CD4-positive, alpha-beta T cell treated with Interleukin-12 subunit alpha and Interleukin-12 subunit beta, for 1 hour (primary cell): ENCODE measurements around the gene TMEM178B.
"Not testable (repeated sequence)": the region's sequence is repeated elsewhere in the genome, so short reads cannot be mapped to it uniquely, and the experiment has no call there.

Source experiments
- DNase-seq: peaks from one replicate; pipeline ENCODE4 v3.0.0-alpha.2; 2020

Gene TMEM178B

DNA sequence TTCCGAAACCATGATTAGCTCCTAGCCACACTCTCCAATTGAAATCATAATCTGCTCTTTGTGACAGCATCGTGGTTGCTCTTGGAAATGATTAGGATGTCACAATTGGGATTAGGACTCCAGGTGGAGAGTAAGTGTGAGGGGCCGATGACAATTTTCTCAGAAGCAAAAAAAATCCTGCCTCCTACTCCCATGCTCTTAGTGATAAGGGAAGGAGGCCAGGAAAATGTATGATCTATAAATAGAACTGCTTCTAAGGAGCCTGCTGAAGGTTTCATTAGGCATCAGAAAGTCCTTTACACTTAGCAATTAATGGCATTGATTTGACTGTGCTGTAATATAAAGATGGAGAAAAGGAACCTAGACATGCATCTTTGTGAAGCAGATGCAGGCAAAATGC is 251.0 kb downstream of the TMEM178B start:
- DNase-seq: no peak

DNA sequence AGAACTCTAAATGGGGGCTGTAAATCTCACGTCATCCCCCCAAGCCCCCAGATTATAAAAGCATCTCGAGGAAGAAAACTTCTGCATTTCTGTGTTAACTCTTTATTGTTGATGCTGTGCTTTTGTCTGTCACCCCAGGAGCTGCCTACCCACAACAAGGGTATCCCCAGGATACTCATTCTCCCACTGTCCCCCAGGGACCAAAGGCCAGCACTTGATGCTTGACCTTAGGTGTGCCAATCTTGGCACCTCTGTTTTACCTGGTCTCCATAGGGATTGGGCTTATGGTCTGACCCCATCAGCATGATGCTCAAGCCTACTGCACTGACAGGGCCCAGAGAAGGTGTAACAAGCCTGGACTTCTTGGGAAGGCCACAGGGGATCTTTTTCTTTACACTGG is 251.4 kb downstream of the TMEM178B start:
- no peak for DNase-seq

DNA sequence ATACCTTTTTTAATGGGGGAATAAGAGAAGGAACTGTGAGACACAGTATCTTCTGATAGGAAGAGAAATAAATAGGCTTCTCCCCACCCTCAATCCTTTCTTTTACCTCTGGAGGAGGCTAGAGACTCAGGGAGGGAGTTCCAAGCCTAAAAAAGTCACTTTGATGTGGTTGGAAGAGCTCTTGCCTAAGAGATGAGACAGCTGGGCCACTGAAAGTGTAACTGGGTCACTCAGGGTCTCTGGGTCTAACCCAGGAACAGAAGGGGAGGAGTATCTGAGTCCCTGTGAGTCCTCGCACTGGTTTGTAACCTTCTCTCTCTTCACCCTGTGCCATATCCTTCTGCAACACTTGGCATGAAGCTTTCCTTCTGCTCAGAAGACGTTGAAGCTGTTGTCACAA is 254.4 kb downstream of the TMEM178B start:
- DNase-seq: no peak

DNA sequence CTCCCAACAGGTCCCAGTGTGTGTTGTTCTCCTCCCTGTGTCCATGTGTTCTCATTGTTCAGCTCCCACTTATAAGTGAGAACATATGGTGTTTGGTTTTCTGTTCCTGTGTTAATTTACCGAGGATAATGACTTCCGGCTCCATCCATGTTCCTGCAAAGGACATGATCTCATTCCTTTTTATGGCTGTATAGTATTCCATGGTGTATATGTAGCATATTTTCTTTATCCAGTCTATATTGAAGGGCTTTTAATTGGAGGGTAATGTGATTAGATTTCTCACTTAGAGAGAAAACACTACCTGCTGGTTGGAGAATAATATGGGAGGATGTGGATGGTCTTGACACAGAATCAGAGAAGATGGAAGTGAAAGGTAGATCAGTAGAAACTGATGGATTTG is 256.4 kb downstream of the TMEM178B start:
- not testable (repeated sequence) for DNase-seq

DNA sequence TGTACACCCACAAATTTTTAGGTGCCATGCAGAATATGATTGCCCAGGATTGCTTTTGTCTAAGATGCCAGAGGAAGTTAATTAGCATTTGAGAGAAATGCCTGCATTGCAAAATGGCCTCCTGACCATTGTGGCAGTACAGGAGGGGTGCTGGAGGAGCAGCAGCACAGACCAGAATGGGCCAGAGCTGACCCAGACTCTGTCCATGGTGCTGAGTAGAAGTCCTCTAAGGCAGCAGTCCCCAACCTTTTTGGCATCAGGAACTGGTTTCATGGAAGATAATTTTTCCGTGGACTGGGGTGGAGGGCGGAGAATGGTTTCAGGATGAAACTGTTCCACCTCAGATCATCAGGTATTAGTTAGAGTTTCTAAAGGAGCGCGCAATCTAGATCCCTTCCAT is 259.6 kb downstream of the TMEM178B start:
- no peak for DNase-seq

DNA sequence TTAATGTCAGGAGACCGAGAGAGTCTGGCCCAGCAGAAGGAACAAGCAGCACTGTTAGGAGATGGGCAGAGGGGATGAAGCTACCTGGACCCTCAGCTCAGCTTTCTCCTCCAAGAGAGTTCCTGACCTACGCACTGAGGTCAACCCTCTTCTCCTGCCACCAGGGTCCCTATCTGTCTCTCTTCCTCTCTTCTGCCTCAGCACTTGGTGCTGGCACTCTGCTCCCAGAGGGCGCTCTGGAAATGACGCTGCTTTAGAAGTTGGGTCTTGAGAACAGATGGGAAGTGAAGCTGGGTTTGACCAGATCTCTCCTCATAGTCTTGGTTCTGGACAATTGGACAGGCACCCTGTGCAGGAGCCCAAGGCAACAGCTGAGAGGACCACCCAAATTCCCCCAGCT is 261.3 kb downstream of the TMEM178B start:
- no peak for DNase-seq

DNA sequence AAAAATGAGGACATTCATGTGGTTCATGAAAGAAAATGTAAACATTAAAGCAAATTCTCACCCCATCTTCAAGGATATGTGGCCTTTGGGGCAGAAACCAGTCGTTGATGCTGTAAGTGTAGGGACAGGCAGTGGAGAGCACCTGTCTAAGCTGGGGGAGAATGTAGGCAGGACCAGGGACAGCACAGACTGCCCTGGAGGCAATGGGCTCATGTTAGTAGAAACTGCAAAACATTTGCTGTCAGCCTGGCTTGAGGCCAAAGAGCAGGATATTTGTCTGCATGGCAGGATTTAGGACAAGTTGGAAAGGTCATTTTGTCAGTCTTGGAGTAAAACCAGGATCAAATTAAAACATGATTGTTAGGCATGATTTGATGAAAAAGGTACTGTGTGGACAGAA is 265.7 kb downstream of the TMEM178B start:
- DNase-seq: no peak

DNA sequence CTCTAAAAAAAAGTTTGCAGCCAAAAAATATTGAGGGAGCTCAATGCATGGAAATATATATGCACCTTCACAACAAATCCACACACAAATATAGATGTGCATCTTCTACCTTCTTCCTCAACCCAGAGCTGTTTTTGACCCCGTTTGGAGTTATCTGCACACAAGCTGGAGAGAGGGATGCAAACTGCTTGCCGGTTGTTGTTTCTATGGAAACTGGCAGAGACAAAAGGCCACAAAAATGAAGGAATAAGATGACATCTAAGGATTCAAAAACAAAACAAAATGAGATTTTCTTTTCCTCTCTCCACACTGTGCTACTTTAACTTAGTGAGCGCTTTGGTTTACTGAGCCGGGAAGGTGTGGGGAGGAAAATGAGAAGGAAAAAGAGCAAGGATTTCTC is 267.1 kb downstream of the TMEM178B start:
- DNase-seq: no peak

DNA sequence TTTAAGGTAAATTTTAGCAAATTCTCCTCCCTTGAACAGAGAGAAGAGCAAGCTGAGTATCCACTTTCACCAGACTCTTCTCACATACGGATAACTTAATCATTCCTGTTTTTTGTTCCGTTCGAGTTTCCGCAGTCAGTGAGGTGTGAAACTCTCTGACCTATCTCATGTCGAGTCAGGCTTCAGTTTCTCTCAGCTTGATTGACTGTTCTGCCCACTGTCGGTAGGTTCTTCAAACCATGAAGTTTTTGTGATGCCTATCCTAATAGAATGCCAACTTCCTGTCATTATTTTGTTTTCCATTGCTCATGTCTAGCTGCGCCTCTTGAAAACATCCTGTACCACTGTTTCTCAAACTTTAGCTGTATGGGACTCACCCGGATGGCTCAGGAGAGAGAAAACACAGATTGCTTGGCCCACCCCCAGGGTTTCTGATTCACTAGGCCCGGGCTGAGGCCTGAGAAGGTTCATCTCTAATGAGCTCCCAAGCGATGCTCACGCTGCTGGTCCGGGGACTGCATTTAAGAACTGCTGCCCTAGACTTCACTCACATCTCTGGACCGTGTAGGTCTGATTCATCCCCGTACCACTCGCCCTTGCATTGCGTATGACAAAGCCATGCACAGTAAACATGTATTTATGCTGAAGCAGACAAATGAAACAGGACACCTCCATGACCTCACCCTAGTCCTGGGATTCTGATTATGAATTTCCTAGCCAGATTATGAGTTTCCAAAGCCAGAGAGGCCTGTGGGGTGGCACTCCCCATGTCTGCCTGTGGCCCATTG is 269.0 kb downstream of the TMEM178B start:
- DNase-seq: no peak

DNA sequence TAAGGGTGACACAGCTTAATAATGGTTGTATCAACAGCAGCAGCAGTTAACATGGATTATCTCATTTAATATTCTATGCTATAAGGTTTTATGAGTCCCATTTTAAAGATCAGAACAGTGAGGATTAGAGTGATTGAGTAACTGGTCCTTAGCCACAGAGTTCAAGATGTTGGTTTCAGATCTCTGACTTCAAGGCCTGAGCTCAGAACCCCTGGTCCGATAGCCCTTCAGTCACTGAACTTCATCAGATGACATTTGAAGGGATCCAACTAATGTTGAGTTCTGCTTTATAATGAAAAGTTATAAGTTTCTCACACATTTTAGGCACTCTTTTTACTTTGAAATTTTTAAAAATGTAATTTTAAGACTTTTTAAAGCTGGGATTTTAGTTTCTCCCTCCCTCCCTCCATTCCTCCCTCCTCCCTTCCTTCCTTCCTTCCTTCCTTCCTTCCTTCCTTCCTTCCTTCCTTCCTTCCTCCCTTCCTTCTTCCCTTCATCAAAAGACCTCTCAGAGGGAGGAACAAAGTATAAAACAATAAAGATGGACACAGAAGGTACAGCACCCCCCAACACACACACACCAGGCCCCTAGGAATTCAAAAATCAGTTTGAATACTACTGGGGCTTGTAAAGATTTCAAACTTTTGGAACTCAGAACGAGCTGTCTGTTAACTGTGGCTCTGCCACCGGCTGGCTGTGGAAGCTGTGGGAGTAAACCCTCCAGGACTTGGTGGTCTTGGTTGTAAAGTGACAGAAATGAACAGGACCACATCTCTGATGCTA is 270.5 kb downstream of the TMEM178B start:
- no peak for DNase-seq

DNA sequence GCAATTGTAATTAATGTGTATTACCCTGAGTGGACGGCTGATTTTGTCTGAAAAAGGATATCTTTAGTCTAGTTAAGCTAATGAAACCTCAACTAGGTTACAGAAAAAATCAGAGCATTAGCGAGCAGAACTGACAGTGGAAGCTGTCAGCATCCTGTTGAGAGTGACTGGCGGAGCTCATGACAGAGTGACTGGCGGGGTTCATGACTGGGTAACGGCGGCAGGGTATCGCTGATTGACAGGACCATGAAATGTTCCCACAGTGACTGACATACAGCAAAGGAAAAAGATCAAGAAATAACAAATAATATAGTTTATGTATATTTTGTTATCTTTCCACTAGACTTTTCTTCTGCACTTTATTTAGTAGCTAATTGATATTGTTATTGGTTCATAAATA is 274.9 kb downstream of the TMEM178B start:
- DNase-seq: no peak

DNA sequence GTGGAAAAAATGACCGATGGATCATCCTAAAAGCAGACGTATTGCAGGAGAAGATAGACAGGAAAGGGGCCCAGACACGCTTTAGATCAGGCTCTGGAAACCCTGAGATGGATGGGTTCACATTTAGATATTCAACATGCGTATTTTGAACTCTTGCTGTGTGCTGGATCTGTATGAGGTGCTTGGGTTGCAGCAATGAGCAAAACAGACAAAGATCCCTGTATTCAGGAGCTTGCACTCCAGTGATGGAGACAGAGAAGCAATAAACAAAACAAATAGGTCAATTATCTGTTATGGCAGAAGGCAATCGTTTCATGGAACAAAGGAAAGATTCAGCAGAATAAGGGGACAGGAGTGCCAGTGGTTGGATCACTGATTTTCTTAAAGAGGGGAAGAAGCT is 275.5 kb downstream of the TMEM178B start:
- DNase-seq: no peak

DNA sequence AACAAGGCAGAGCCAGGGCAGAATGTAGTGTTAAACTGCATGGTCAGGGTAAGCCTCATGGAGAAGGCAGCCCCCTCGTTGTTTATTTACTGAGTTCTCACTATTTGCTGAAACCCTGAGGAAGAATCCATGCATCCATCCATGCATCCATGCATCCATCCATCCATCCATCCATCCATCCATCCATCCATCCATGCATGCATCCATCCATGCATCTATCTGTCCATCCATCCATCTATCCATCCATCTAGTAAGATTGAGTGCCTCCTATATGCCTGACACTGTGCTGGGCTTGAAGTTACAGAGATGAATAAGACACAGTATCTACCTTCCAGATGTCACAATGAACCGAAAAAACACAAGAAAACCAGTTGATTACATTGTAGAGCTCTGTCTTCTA is 275.9 kb downstream of the TMEM178B start:
- DNase-seq: no peak

DNA sequence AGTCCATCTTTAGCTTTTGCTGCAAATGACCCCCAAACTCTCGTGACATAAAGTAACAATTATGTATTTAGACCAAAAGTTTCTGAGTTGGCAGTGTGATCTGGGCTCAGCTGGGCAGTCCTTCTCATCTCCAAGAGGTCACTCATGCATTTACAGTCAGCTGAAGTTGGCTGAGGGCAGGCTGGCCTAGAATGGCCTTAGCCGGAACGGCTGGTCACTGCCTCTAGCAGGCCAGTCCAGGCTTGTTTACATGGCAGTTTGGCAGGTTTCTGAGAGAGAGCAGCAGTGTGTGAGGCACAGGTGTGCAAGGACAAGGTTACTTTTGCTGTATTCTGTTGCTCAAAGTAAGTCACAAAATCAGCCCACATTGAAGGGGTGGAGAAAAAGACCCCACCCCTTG is 277.3 kb downstream of the TMEM178B start:
- no peak for DNase-seq

DNA sequence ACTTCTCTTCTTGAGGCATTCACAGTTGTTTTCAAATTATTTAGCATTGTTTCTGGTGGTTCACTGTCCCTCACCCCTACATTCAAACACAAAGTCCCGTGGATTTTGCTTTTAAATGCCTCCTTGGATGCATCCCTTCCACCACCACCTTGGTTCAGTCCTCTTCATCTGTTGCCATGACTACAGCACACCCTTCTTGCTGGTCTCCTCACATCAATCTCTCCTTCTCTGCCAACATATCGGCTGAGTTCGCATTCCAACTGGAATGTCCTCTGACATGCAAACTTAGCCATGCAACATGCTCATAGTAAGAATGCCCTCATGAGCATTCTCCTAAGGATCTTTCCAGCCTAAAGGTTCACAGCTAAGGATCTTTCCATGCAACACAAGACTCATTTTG is 279.1 kb downstream of the TMEM178B start:
- no peak for DNase-seq

DNA sequence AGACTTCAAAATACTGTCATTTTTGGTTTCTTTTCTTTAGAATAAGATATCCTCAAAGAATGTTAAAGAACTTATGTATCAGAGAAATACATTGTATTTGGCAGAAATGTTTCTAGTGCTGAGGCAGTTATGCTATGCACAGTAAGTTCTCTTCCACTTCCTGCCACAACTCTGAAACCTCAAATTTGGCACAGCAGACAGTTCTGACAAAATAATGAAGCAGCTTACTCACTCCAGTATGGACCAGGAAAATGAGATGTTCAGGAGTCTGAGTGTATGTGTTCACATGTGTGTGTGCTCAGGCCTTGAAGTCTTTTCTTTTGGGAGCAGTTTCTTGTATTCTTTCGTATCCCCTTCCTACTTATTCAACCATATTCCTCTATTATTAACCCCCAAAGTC is 280.4 kb downstream of the TMEM178B start:
- DNase-seq: no peak

DNA sequence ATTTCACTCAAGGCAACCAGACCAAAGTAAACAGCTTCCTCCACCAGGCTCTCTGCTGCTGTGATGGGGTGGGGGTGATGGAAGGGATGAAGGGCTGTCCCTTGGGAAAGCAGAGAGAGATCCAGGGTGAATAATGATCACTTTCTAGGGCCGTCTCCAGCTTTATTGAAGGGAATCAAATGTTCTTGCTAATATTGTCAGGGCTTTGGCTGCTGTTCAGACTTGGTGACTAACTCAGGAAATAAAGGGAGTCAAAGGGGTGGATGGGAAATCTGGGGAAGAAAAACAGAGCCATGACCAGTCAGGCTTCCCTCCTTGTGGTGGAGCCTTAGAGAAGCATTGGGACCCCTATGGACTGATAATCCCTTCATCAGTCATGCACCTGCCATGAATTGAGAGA is 281.2 kb downstream of the TMEM178B start:
- no peak for DNase-seq

DNA sequence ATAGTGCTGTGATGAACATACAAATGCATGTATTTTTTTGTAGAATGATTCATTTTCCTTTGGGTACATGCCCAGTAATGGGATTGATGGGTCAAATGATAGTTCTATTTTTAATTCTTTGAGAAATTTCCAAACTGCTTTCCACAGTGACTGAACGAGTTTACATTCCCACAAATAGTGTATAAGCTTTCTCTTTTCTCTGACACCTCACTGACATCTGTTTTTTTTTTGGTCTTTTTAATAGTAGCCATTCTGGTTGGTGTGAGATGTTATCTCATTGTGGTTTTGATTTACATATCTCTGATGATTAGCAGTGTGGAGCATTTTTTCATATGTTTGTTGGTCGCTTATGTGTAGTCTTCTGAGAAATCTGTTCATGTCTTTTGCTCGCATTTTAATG is 282.3 kb downstream of the TMEM178B start:
- no peak for DNase-seq

DNA sequence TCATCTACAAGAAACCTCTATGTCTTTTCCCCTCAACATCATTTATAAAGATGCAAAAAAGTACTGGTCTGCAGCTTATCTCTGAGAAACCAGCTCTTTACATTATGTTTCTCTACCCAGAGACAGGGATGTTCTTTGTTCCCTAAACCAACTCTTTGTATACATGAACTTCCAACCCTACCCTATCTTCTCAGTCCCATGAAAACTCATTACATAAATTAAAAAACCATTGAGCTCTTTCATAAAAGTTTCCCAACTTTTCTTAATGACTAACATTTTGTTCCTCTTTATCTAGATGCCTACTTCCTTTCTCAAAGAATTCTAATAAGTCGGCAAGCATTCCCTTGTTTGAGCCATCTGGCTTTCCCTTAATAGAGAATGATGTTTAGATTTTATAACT is 284.5 kb downstream of the TMEM178B start:
- no peak for DNase-seq

DNA sequence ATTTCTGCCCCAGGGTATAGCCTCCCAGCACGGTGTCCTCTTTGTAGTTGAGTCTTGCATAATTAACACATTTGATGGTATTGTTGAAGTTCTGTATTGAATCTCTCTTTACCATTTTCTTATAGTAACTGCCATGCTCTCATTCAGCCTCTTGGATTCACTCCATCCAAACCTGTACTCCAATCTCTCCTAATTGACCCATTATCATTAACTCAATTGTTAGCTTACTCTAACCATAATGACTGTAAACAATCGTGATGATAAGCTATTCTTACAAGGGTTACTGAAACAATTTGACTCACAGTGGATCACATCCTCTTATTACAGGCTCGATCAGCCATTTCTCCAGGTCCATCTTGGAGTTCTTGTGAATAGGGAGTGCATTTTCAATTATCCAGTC is 285.4 kb downstream of the TMEM178B start:
- DNase-seq: no peak

DNA sequence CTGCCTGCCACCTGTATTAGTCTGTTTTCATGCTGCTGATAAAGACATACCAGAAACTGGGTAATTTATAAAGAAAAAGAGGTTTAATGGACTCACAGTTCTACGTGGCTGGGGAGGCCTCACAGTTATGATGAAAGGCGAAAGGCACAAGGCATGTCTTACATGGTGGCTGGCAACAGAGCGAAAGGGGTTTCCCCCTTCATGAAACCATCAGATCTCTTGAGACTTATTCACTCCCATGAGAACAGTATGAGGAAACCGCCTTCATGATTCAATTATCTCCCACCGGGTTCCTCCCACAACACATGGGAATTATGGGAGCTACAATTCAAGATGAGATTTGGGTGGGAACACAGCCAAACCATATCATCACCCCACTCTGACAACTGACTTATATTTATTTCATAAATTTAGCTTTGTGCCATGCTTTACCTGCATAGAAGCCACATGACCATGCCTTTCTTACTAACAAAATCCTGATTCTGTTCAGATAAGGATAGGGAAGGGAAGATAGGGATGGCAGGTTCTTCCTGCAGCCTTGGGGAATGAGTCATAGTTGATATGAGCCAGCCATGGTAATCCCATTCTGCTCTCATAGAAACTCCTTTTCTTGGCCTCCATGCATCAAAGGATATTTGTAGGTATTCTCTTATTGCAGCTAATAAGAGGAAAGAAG is 286.0 kb downstream of the TMEM178B start:
- DNase-seq: no peak

DNA sequence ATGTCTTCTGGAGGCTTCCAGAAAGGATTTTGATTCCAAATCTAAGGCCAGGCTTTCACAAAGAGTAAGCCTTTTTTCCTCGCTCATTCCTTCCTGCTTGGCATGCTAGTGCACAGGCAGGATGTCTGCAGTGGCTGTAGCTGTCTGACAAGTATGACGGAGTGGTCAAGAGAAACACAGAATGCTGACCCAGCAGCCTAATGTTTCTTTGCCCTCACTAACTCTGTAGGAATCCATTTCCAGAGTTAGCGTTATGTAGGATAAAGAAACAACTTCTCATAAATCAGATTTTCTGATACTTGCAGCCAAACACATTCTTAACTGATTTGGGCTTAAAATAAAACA is 286.5 kb downstream of the TMEM178B start:
- no peak for DNase-seq

DNA sequence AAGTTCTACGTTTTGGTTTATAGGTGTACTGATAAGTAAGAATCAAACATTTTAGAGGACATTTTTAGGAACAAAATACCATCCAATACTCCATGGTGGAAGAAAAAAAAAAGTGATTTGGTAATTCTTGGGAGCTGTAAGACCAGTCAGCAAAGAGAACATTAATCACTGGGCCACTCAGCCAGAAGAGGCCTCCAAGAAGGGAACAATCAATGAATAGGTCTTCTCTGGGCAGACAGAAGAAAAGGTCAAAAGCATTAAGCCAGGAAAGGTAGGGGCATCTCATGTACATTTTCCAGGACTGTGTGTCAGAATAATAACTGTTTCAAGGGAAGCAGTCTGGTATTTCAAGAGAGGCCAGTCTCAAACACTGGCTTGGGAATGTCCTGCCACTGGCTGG is 286.9 kb downstream of the TMEM178B start:
- DNase-seq: no peak

DNA sequence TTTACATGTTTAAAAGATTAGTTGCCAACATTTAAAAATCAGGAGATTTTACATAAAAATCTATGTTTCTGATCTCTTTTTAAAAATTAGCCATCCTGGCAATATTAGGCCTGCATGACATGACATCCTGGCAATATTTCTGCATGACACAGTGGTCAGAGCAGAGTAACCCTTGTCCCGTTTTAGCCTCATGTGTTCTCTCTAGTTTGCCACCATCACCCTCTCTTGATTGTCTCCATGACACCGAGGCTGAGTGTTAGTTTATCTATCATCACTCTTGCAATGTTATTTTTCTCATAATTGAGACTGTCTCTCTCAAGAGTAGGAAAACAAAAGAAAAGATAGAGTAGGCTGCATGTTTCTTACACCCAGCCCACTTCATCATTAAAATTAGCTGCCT is 287.6 kb downstream of the TMEM178B start:
- DNase-seq: no peak
